ENCODE results near the gene TAF11L7. TPM values are rescaled to one million over a fixed set of nuclear protein-coding genes. Genes with fewer than 3 reads are reported as not detected.
"Not testable (repeated sequence)": the region's sequence is repeated elsewhere in the genome, so short reads cannot be mapped to it uniquely, and the experiment has no call there.

TAF11L7 gene
- not detected for total RNA-seq (2021; fragmentation: NEBNext Ultra II Directional; extraction: Animal tissue kit (Norgen Biotek cat#: 25700))
- long read RNA-seq: 0 reads

DNA sequence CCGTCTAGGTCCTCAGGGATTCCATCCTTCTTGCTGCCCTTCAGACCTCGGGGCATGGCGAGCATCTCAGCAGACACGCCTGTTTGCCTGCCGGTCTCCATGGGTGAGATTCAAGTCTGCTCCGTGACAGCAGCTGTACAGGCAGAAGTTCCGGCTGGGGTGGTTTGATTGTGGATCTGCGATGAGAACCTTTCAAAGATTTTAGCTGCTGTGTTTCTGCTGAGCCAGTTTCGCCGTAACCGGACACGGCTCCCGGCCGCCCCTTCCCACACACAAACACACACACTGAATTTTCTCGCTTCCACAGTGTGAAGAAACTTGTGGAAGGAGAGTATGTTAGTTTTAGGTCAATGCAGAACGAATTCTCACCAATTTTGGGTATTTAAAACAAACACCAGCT lies at the start of gene TAF11L7:
Gene TAF11L7, minus strand, starts transcription at position 101 of the 400 bp plus-strand sequence.
- not testable (repeated sequence) for H3K27ac Mint-ChIP-seq

DNA sequence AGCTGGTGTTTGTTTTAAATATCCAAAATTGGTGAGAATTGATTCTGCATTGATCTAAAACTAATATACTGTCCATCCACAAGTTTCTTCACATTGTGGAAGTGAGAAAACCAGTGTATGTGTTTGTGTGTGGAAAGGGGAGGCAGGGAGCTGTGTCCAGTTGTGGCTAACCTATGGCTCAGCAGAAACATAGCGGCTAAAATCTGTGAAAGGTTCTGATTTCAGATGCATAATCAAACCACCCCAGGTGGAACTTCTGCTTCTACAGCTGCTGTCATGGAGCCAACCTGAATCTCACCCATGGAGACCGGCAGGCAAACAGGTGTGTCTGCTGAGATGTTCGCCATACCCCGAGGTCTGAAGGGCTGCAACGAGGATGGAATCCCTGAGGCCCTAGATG lies 48.6 kb upstream of the TAF11L7 start, which contains the start of gene TAF11L14:
Gene TAF11L14, plus strand, starts transcription at position 301 of the 400 bp plus-strand sequence.
- Mint-ChIP-seq H3K4me1 (ENCODE audit: low read depth) (no peaks in the 10 kb centered on the region), H3K4me3 (no peak within 1 kb of the TSS), H3K27me3 (ENCODE audit: insufficient read depth) (no peaks in the 10 kb centered on the region), H3K27ac (no peak within 1 kb of the TSS), H3K9me3 (no peaks in the 10 kb centered on the region; the same call in 1 of the 2 replicates), H3K36me3 (ENCODE audit: low read depth) (no peaks in the 10 kb centered on the region)
- TF ChIP-seq, protein P1, sequence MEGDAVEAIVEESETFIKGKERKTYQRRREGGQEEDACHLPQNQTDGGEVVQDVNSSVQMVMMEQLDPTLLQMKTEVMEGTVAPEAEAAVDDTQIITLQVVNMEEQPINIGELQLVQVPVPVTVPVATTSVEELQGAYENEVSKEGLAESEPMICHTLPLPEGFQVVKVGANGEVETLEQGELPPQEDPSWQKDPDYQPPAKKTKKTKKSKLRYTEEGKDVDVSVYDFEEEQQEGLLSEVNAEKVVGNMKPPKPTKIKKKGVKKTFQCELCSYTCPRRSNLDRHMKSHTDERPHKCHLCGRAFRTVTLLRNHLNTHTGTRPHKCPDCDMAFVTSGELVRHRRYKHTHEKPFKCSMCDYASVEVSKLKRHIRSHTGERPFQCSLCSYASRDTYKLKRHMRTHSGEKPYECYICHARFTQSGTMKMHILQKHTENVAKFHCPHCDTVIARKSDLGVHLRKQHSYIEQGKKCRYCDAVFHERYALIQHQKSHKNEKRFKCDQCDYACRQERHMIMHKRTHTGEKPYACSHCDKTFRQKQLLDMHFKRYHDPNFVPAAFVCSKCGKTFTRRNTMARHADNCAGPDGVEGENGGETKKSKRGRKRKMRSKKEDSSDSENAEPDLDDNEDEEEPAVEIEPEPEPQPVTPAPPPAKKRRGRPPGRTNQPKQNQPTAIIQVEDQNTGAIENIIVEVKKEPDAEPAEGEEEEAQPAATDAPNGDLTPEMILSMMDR (IDR thresholded peaks at IDR 0.05): no peak
- DNase-seq: no peak

More for the DNA sequence above, at the start of gene TAF11L7:
- H3K4me1 Mint-ChIP-seq (ENCODE audit: low read depth); DNase-seq; H3K4me3 Mint-ChIP-seq; H3K9me3 Mint-ChIP-seq; H3K27me3 Mint-ChIP-seq (ENCODE audit: insufficient read depth); H3K36me3 Mint-ChIP-seq (ENCODE audit: low read depth): not testable (repeated sequence)

DNA sequence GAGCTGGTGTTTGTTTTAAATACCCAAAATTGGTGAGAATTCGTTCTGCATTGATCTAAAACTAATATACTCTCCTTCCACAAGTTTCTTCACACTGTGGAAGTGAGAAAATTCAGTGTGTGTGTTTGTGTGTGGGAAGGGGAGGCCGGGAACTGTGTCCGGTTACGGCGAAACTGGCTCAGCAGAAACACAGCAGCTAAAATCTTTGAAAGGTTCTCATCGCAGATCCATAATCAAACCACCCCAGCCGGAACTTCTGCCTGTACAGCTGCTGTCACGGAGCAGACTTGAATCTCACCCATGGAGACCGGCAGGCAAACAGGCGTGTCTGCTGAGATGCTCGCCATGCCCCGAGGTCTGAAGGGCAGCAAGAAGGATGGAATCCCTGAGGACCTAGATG lies 46.2 kb upstream of the TAF11L7 start, which contains the start of gene TAF11L13:
Gene TAF11L13, plus strand, starts transcription at position 301 of the 400 bp plus-strand sequence.
- not testable (repeated sequence) for H3K36me3 Mint-ChIP-seq (ENCODE audit: low read depth); DNase-seq; H3K4me1 Mint-ChIP-seq (ENCODE audit: low read depth); H3K9me3 Mint-ChIP-seq; H3K27me3 Mint-ChIP-seq (ENCODE audit: insufficient read depth); H3K27ac Mint-ChIP-seq; H3K4me3 Mint-ChIP-seq

DNA sequence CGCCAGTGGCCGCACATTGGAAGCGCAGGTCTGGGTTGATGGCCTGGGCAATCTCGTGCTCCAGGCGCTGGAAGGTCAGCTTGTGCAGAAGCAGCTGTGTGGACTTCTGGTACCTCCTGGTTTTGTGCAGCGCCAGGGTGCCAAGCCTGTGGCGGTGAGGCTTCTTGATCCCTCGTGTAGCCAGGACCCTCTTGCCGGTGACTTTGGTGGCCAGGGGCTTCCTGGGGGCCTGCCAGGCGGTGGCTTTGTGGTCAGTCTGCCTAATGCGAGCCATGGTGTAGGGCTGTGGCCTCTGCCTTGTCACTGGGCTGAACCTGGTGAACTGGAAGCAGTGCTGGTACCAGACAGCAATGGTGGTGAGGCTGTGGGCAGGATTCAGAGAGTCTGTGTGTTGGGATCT lies 40.1 kb upstream of the TAF11L7 start:
- no peak for DNase-seq
- Mint-ChIP-seq H3K27me3 (ENCODE audit: insufficient read depth) (no peaks in the 10 kb centered on the region), H3K4me3 (no peak overlapping the region), H3K4me1 (ENCODE audit: low read depth) (no peaks in the 10 kb centered on the region), H3K27ac (no peak overlapping the region), H3K9me3 (no peaks in the 10 kb centered on the region), H3K36me3 (ENCODE audit: low read depth) (no peaks in the 10 kb centered on the region)
- TF ChIP-seq, protein P1 (IDR thresholded peaks at IDR 0.05): no peak

DNA sequence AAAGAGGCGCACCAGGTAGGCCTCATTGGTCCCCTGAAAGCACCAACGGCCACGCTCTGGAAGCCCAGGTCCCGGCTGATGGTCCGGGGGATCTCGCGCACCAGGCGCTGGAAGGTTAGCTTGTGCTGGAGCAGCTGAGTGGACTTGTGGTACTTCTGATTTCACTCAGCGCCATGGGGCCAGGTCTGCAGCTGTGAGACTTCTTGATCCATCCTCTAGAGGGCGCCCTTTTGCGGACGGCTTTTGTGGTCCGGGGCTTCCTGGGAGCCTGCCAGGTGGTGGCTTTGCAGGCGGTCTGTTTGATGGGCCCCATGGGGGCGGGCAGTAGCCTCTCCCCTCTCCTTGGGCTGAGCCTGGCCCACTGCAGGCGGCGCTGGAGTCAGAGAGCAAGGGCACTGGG lies 35.1 kb upstream of the TAF11L7 start:
- TF ChIP-seq, protein P1 (IDR thresholded peaks at IDR 0.05): peak; percentile 31; the same call in 1 of the 2 replicates
- H3K4me1 Mint-ChIP-seq (ENCODE audit: low read depth): no peaks in the 10 kb centered on the region
- no peak overlapping the region for H3K4me3 Mint-ChIP-seq
- H3K36me3 Mint-ChIP-seq (ENCODE audit: low read depth): no peaks in the 10 kb centered on the region
- H3K27ac Mint-ChIP-seq: no peak overlapping the region
- H3K27me3 Mint-ChIP-seq (ENCODE audit: insufficient read depth): no peaks in the 10 kb centered on the region; the same call in 1 of the 2 replicates
- DNase-seq: no peak
- no peaks in the 10 kb centered on the region for H3K9me3 Mint-ChIP-seq

DNA sequence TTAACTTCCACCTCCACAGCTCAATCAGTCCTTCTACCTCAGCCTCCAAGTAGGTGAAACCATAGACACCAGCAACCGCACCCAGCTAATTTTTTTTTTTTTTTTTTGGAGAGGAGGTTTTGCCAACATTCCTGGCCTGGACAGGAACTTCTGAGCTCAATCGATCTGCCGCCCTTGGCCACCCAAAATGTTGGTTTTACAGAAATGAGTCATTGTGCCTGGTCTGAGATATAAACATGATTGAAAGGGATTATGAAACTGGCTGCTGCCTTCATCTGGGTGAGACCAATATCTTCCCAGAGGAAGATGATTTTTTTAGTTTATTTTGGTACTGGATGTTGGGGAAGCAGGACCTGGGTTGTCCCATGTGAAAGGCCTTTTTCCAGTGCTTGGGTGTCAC lies 33.8 kb upstream of the TAF11L7 start:
- no peaks in the 10 kb centered on the region; the same call in 1 of the 2 replicates for H3K27me3 Mint-ChIP-seq (ENCODE audit: insufficient read depth)
- H3K36me3 Mint-ChIP-seq (ENCODE audit: low read depth): no peaks in the 10 kb centered on the region
- H3K4me1 Mint-ChIP-seq (ENCODE audit: low read depth): no peaks in the 10 kb centered on the region
- no peak for DNase-seq
- TF ChIP-seq, protein P1 (IDR thresholded peaks at IDR 0.05): no peak
- no peak overlapping the region for H3K27ac Mint-ChIP-seq
- H3K9me3 Mint-ChIP-seq: no peaks in the 10 kb centered on the region
- H3K4me3 Mint-ChIP-seq: no peak overlapping the region

Data from HFFc6 (cell line).